IMR-90 (cell line): ENCODE results near the gene ZFP36L1. TPM values are rescaled to one million over a fixed set of nuclear protein-coding genes. Genes with fewer than 3 reads are reported as not detected.

Source experiments
- ATAC-seq: fragments of 200-7000 bp; cut with Tn5 transposase; 2 replicates; pipeline ENCODE4 v1.9.1; 2020; ENCODE audit warnings: low read depth, mild to moderate bottlenecking, moderate library complexity
- BruUV-seq: library from RNA; stranded (reverse); fragments of 400-500 nt; replicated peaks from 2 replicates; lab custom pipeline; 2021; lab: Mats Ljungman, UMichigan
- CTCF ChIA-PET: fragments of 300-600 bp; formaldehyde crosslinking; extraction: SDS; loops from one replicate; lab custom pipeline; 2021; ENCODE audit warnings: antibody characterized with exemption; lab: Yijun Ruan, JAX
- POLR2A ChIA-PET: fragments of 300-600 bp; sonication (Branson Sonifier 250); formaldehyde crosslinking; loops from one replicate; lab custom pipeline; 2022; ENCODE audit warnings: antibody characterized with exemption; ENCODE audit not compliant: unreplicated experiment; lab: Charles Lee
- DNase-seq: peaks from one replicate; pipeline ENCODE4 v3.0.0; 2013
- H2AFZ ChIP-seq: replicated peaks from 2 replicates; pipeline ENCODE3; 2013; ENCODE audit warnings: low read length, mild to moderate bottlenecking; ENCODE audit not compliant: poor library complexity
- H2AK5ac ChIP-seq: 2 replicates; pipeline ENCODE4 v1.6.1; 2013; ENCODE audit warnings: low read depth, low read length, inconsistent platforms
- H2AK9ac ChIP-seq: replicated peaks from 2 replicates; pipeline ENCODE3; 2013; ENCODE audit warnings: mild to moderate bottlenecking, low read depth, low read length, moderate library complexity; ENCODE audit not compliant: poor library complexity
- H2BK120ac ChIP-seq: 2 replicates; pipeline ENCODE4 v1.6.1; 2013; ENCODE audit warnings: low read depth, low read length, inconsistent platforms
- H2BK15ac ChIP-seq: 3 replicates; pipeline ENCODE4 v1.6.1; 2013; ENCODE audit warnings: low read depth, low read length, inconsistent platforms
- H2BK20ac ChIP-seq: 2 replicates; pipeline ENCODE4 v1.6.1; 2013; ENCODE audit warnings: low read depth, mild to moderate bottlenecking, inconsistent platforms, low read length, moderate library complexity
- H2BK5ac ChIP-seq: 2 replicates; pipeline ENCODE4 v1.6.1; 2013; ENCODE audit warnings: mild to moderate bottlenecking, low read depth, low read length, inconsistent platforms; ENCODE audit not compliant: poor library complexity, severe bottlenecking
- H3K14ac ChIP-seq: replicated peaks from 2 replicates; pipeline ENCODE4 v1.6.1; 2013; ENCODE audit warnings: low read depth, low read length, inconsistent platforms
- H3K18ac ChIP-seq: 2 replicates; pipeline ENCODE4 v1.6.1; 2013; ENCODE audit warnings: low read depth, low read length, control low read depth
- H3K23ac ChIP-seq: 2 replicates; pipeline ENCODE4 v1.6.1; 2013; ENCODE audit warnings: low read depth, low read length, inconsistent platforms
- H3K27ac ChIP-seq: 2 replicates; pipeline ENCODE4 v1.5.1; 2013; ENCODE audit warnings: mild to moderate bottlenecking, control low read depth, low read length; ENCODE audit not compliant: insufficient read depth
- H3K27me3 ChIP-seq: 2 replicates; pipeline ENCODE4 v1.6.1; 2013; ENCODE audit warnings: low read length; ENCODE audit not compliant: control insufficient read depth, insufficient read depth
- H3K36me3 ChIP-seq: 2 replicates; pipeline ENCODE4 v1.6.1; 2013; ENCODE audit warnings: low read length, mixed read lengths; ENCODE audit not compliant: control insufficient read depth, insufficient read depth
- H3K4ac ChIP-seq: 2 replicates; pipeline ENCODE4 v1.6.1; 2013; ENCODE audit warnings: low read depth, low read length, inconsistent platforms
- H3K4me1 ChIP-seq: 2 replicates; pipeline ENCODE4 v1.6.1; 2013; ENCODE audit warnings: low read length, mixed read lengths; ENCODE audit not compliant: control insufficient read depth, insufficient read depth
- H3K4me2 ChIP-seq: 2 replicates; pipeline ENCODE4 v1.6.1; 2013; ENCODE audit warnings: low read depth, mild to moderate bottlenecking, control low read depth, low read length, moderate library complexity
- H3K4me3 ChIP-seq: 2 replicates; pipeline ENCODE4 v1.5.1; 2013; ENCODE audit warnings: low read depth, mild to moderate bottlenecking, control low read depth, low read length, moderate library complexity; ENCODE audit not compliant: insufficient read depth
- H3K56ac ChIP-seq: 2 replicates; pipeline ENCODE4 v1.6.1; 2013; ENCODE audit warnings: low read length, inconsistent platforms; ENCODE audit not compliant: insufficient read depth; ENCODE audit errors: extremely low read depth
- H3K79me1 ChIP-seq, 2 experiments: 2 replicates each; pipeline ENCODE4 v1.6.1; 2013; ENCODE audit warnings: low read length in 2 of 2, inconsistent platforms in 1 of 2, low read depth in 1 of 2
- H3K9ac ChIP-seq: 2 replicates; pipeline ENCODE4 v1.6.1; 2013; ENCODE audit warnings: low read depth, low read length, control low read depth
- H3K9me1 ChIP-seq: 2 replicates; pipeline ENCODE4 v1.6.1; 2013; ENCODE audit warnings: low read length, inconsistent platforms; ENCODE audit not compliant: insufficient read depth
- H3K9me3 ChIP-seq: 2 replicates; pipeline ENCODE4 v1.6.1; 2013; ENCODE audit warnings: low read length; ENCODE audit not compliant: control insufficient read depth, insufficient read depth
- H4K20me1 ChIP-seq: 2 replicates; pipeline ENCODE4 v1.6.1; 2013; ENCODE audit warnings: low read length, inconsistent platforms; ENCODE audit not compliant: insufficient read depth
- H4K5ac ChIP-seq: 2 replicates; pipeline ENCODE4 v1.6.1; 2013; ENCODE audit warnings: mild to moderate bottlenecking, low read depth, low read length, control low read depth
- H4K8ac ChIP-seq, 2 experiments: 2 replicates each; pipeline ENCODE4 v1.6.1; 2013; ENCODE audit warnings: low read depth in 2 of 2, low read length in 2 of 2, control low read depth in 1 of 2, inconsistent platforms in 1 of 2
- H4K91ac ChIP-seq: 2 replicates; pipeline ENCODE4 v1.6.1; 2013; ENCODE audit warnings: low read depth, low read length, inconsistent platforms; ENCODE audit not compliant: insufficient read depth
- BHLHE40 ChIP-seq: fragments of 150-350 bp; IDR thresholded peaks from 2 replicates; pipeline ENCODE4 v1.6.1; 2016; ENCODE audit warnings: mild to moderate bottlenecking, low read depth, low read length
- ELK1 ChIP-seq: fragments of 150-350 bp; IDR thresholded peaks from 2 replicates; pipeline ENCODE4 v1.6.1; 2016; ENCODE audit warnings: low read depth, mild to moderate bottlenecking, low read length, moderate library complexity, borderline replicate concordance
- FOS ChIP-seq: fragments of 150-350 bp; IDR thresholded peaks from 2 replicates; pipeline ENCODE4 v1.6.1; 2016; ENCODE audit warnings: low read depth, low read length
- MAFK ChIP-seq: IDR thresholded peaks from 2 replicates; pipeline ENCODE4 v1.6.1; 2012; ENCODE audit warnings: low read depth, low read length, improper control_type of control experiment
- MXI1 ChIP-seq: IDR thresholded peaks from 2 replicates; pipeline ENCODE4 v1.6.1; 2012; ENCODE audit warnings: low read depth, mild to moderate bottlenecking, low read length, moderate library complexity, borderline replicate concordance
- NFE2L2 ChIP-seq: fragments of 150-350 bp; IDR thresholded peaks from 2 replicates; pipeline ENCODE4 v1.6.1; 2016; ENCODE audit warnings: low read depth, mild to moderate bottlenecking, low read length
- POLR2A ChIP-seq: IDR thresholded peaks from 2 replicates; pipeline ENCODE4 v1.6.1; 2012; ENCODE audit warnings: mild to moderate bottlenecking, low read depth, low read length
- RAD21 ChIP-seq: IDR thresholded peaks from 2 replicates; pipeline ENCODE4 v1.6.1; 2012; ENCODE audit warnings: low read length, improper control_type of control experiment
- RFX5 ChIP-seq: IDR thresholded peaks from 2 replicates; pipeline ENCODE4 v1.8.0; 2012; ENCODE audit warnings: low read depth, mild to moderate bottlenecking, low read length, moderate library complexity
- SMC3 ChIP-seq: fragments of 150-350 bp; IDR thresholded peaks from 2 replicates; pipeline ENCODE4 v1.6.1; 2016; ENCODE audit warnings: low read depth, mild to moderate bottlenecking, antibody characterized with exemption, low read length, moderate library complexity
- WGBS, 2 experiments: methylation state at CpG; one replicate each; pipeline versions ENCODE4 v1.1.5 to v1.1.7; 2013; ENCODE audit warnings: missing lambda C conversion rate in 2 of 2; ENCODE audit not compliant: insufficient read length in 1 of 2; ENCODE audit errors: extremely low coverage in 2 of 2; 5-methylcytosine and 5-hydroxymethylcytosine counted together
- dilution Hi-C: fragments of 300-500 bp; cut with HindIII; formaldehyde crosslinking; loops from one replicate; pipeline ENCODE4 v1.14.3; 2018; ENCODE audit warnings: low sequenced_read_pairs; ENCODE audit not compliant: unreplicated experiment
- in situ Hi-C: fragments of 300-500 bp; cut with MboI; formaldehyde crosslinking; loops from 3 replicates; pipeline ENCODE4 v1.14.3; 2019; ENCODE audit warnings: low sequenced_read_pairs, inconsistent platforms, mixed read lengths
- intact Hi-C: fragments of 100-400 bp; cut with micrococcal nuclease; formaldehyde crosslinking; loops from 2 replicates; pipeline ENCODE4 v1.10.0; 2022
- polyA plus RNA-seq, 3 experiments: library from polyadenylated mRNA; depleted of rRNA; stranded (reverse); fragments of >200 nt; gene quantifications; 2 replicates each; pipeline ENCODE4 v1.2.3, GENCODE V29; 2012; ENCODE audit warnings: low replicate concordance in 1 of 3
- total RNA-seq: library from RNA; depleted of rRNA; stranded (reverse); fragments of >200 nt; gene quantifications from 2 replicates; pipeline ENCODE4 v1.2.3, GENCODE V29; 2012

The ZFP36L1 gene
- total and polyA plus RNA-seq, 2 of the 4 experiments (the other 2 are of a cell fraction): 6.5 to 140 TPM

DNA sequence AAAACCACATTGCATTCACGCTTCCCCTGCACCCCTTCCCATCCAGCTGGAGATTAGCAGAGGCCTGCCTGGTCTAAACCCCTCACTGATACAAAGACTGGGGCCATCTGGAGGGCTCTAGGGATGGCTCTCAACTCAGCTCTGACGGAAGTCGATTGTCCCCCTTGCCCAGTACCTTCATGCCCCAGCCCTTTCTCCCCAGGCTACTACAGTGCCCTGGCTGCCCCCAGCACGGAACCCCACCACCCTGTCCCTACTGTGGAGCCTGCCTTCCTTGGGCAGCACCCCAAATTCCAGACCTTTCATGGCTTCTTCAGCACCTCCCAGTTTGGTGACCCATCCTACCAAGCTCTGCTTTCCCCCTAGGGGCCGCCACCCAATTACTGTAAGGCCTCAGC, 25.6 kb downstream of the ZFP36L1 start:
- H2BK5ac ChIP-seq: no peak overlapping the region
- DNase-seq (no peak), ATAC-seq (no peak)
- ChIA-PET CTCF (no interaction called here), POLR2A (no interaction called here)
- H3K23ac ChIP-seq: no peak overlapping the region
- no peak overlapping the region for H3K4me2 ChIP-seq
- no peak overlapping the region for H2AK9ac ChIP-seq
- in situ Hi-C loops (no loop called here), intact Hi-C loops (no loop called here), dilution Hi-C loops (no loop called here)
- H3K4me3 ChIP-seq: no peak overlapping the region
- H3K18ac ChIP-seq: no peak overlapping the region
- no peak overlapping the region for H4K91ac ChIP-seq
- BruUV-seq: no TSS peak
- no peaks in the 10 kb centered on the region for H3K9me3 ChIP-seq
- H2BK20ac ChIP-seq: no peak overlapping the region
- H3K27ac ChIP-seq: no peak overlapping the region
- no peaks in the 10 kb centered on the region for H3K36me3 ChIP-seq
- H3K79me1 ChIP-seq: no peaks in the 10 kb centered on the region
- WGBS, 2 experiments: 86% methylated on average over 1 of the region's 5 CpGs; no CpG with 5 or more reads in 1 of the 2 experiments
- H3K4me1 ChIP-seq: peaks cover 13% of the 10 kb centered on the region
- no peak overlapping the region for H3K14ac ChIP-seq
- no peak overlapping the region for H2BK15ac ChIP-seq
- H2BK120ac ChIP-seq: no peak overlapping the region
- H3K4ac ChIP-seq: no peak overlapping the region
- no peak overlapping the region for H3K56ac ChIP-seq
- H4K20me1 ChIP-seq: no peaks in the 10 kb centered on the region
- H2AK5ac ChIP-seq: 0 out of 2 replicates have a peak overlapping the region, but pooled peaks have one; percentile 62
- peaks cover 7% of the 10 kb centered on the region; the same call in 1 of the 2 replicates for H3K9me1 ChIP-seq
- no peak for TF ChIP-seq MXI1
- no peak for TF ChIP-seq FOS
- TF ChIP-seq NFE2L2: no peak
- TF ChIP-seq SMC3: no peak
- no peak for TF ChIP-seq BHLHE40
- TF ChIP-seq RAD21: no peak
- no peak for TF ChIP-seq RFX5
- TF ChIP-seq MAFK: no peak
- no peak for TF ChIP-seq ELK1
- no peak for TF ChIP-seq POLR2A
- no peak overlapping the region for H4K8ac ChIP-seq
- H2AFZ ChIP-seq: no peak overlapping the region
- H4K5ac ChIP-seq: no peak overlapping the region
- no peaks in the 10 kb centered on the region; the same call in 1 of the 2 replicates for H3K27me3 ChIP-seq
- no peak overlapping the region for H3K9ac ChIP-seq
